HG02759 (cell line): ENCODE measurements around the gene ZNF688.
"Not testable (repeated sequence)": the region's sequence is repeated elsewhere in the genome, so short reads cannot be mapped to it uniquely, and the experiment has no call there.

Experiments used
- ATAC-seq: cut with Tn5 transposase; IDR thresholded peaks from one replicate; pipeline ENCODE4 v1.9.1; 2021; ENCODE audit warnings: mild to moderate bottlenecking, moderate library complexity; ENCODE audit not compliant: unreplicated experiment

Gene ZNF688

GRCh38 chr16:30557957-30558788 is 13.3 kb downstream of the ZNF688 start, which contains the start of gene ZNF764:
Gene ZNF764, minus strand, starts transcription at chr16:30558374. Its CDS starts 192 bp downstream, at chr16:30558182.
- peak; percentile 89 for ATAC-seq

DNA sequence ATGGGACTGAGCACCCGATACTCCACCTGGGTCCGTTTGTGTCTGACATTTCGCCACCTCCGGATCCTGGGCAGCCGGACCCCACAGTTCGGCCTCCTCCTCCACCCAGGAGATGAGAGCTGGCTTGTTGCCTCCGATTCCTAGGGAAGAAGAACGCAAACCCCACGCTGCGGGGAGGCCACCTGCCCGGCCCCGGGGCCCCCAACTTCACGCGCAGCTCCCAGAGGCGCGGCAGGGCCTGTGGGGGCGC is 13.9 kb downstream of the ZNF688 start:
- ATAC-seq, result peak; percentile 8

DNA sequence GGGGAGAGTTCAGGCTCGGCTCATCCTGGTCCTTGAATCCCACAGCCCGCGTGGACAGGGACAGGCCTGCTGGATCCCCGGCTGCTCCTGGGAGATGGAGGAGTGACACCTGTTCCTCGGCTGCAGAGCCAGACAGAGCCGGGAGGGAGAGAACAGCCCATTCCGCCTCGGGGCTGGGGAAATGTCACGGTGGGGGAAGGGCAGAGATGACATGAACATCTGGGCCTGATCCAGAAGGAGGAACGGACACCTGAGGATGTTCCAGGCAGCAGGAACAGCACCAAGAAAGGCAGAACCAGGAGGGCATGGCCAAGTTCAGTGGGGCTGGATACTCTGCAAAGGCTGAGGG is 15.4 kb downstream of the ZNF688 start:
- ATAC-seq, result no peak

- no peak for ATAC-seq
Observed at GRCh38 chr16:30555315-30556124, 16.0 kb downstream of the ZNF688 start.

- no peak for ATAC-seq
Observed at GRCh38 chr16:30554557-30555314, 16.8 kb downstream of the ZNF688 start.

GRCh38 chr16:30553393-30553899 is 18.1 kb downstream of the ZNF688 start:
- no peak for ATAC-seq

DNA sequence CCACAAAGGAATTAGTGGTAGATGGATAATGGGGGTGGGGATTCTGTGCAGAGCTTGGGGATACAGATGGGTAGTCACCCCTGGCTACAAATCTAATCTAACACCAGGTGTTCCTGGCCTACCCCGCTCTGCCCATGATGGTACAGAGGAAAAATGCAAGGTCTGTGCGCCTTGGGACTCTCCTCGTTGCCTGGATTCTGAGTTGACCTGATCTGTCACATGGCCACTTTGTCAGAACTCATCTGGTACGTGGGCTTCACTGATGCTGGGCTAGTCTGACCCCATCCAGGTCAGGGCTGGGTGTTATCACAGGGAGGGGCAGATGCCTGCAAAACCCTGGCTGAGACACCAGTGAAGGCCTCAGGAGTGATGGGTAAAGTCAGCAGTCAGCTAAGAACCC is 18.6 kb downstream of the ZNF688 start:
- ATAC-seq, result no peak

GRCh38 chr16:30551781-30552180 is 19.7 kb downstream of the ZNF688 start:
- no peak for ATAC-seq

- ATAC-seq, result no peak
Observed at GRCh38 chr16:30548416-30549253, 22.9 kb downstream of the ZNF688 start.

DNA sequence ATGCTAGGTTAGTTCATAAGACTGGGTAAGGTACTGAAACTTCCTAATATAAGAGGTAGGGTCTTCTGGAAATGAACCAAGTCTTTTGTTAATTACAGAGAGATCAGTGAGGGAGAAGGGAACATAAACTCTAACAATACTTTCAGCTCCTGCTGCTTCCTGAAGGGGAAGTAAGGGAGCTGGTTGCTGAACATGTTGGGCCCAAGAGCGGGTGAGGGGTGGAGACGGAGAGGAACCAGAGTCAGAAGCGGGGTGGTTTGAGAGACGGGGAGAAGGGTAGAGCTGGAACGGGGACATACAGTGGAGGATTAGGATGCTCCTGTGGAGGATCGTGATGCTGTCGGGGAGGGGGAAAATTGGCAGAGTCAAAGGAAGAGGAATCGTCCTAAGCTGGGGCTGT is 25.4 kb downstream of the ZNF688 start:
- ATAC-seq, result no peak

GRCh38 chr16:30543067-30543466 is 28.4 kb downstream of the ZNF688 start:
- ATAC-seq, result no peak

GRCh38 chr16:30541502-30542329 is 29.8 kb downstream of the ZNF688 start:
- ATAC-seq, result no peak

DNA sequence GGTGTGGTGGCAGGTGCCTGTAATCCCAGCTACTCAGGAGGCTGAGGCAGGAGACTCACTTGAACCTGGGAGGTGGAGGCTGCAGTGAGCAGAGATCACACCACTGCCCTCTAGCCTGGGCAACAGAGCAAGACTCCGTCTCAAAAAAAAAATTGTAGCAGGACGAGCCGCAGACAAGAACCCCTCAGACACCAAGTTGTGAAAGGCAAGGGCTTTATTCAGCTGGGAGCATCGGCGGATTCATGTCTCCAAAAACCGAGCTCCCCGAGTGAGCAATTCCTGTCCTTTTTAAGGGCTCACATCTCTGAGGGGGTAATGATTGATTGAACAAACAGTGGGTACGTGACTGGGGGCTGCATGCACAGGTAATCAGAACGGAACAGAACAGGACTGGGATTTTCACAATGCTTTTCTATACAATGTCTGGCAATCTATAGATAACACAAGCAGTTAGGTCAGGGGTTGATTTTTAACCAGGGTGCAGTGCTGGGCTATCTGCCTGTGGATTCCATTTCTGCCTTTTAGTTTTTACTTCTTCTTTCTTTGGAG is 30.5 kb downstream of the ZNF688 start:
- not testable (repeated sequence) for ATAC-seq

GRCh38 chr16:30539986-30540526 is 31.5 kb downstream of the ZNF688 start:
- ATAC-seq, result not testable (repeated sequence)

DNA sequence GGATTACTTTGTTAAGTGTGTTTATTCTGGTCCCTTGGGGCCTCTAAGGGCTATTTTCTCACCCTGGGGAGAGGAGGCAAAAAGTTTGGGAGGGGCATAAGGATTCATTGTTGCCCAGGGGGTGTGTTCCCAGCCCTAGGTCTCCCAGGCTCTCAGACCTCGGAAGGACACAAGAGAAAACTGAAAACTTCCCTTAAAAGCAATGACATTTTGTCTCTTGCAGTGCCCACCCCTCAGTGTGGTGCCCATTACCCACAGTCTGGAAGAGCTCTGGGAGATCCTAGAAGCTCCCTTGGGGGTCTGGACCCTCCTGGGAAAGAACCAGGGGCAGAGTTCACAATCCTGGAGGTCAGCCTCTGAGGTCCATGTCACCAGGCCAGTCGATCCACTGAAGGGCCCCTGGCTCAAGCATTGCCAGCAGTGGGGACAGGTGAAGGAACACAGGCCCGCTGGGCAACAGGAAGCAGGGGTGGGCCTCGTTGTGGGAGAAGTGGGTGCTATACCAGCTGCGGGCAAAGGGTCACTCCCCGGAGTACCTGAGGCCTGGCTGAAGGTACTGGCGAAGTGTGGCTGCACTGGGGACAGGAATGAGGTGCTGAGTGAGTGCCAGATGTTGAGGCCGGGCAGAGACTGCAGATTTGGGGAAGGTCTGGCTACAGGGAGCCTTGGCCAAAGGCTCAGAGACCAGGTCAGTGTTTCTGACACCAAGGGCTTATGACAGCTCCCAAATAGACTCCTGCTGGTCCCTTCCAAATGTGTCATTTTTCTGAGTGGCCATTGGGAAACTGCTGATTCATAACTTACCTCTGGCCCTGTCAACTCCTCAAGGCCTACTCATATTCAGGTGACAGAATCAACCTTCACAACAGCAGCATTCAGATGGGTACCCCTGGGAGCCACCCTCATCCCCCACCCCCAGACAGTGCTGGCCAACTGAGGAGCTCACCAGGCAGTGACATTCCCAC is 32.2 kb downstream of the ZNF688 start:
- no peak for ATAC-seq

DNA sequence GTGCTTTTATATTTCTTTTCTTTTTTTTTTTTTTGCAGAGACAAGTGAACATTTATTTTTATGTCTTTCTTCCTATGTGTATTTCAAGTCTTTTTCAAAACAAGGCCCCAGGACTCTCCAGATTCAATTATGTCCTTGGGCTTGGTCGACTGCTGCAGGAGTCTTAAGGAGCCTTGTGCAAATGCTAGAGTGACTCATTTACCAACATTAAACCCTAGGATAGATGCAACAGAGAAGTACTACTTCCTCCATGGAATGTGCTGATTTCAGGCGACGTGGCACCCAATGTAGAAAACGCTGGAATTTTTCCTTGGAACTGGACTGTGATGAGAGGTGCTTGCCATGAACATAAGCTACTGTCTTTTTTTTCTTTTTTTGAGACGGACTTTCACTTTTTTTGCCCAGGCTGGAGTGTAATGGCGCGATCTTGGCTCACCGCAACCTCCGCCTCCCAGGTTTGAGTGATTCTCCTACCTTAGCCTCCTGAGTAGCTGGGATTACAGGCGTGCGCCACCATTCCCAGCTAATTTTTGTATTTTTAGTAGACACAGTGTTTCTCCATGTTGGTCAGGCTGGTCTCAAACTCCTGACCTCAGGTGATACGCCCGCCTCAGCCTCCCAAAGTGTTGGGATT is 35.0 kb downstream of the ZNF688 start:
- ATAC-seq, result not testable (repeated sequence)

- peak; percentile 46 for ATAC-seq
Observed at GRCh38 chr16:30535777-30536190, 35.7 kb downstream of the ZNF688 start.
